Lower leg skin (tissue), 3 donors: ENCODE results near the gene ETFA.

Source experiments
- POLR2A ChIP-seq, 2 donors: fragments of 450-650 bp; IDR thresholded peaks; one replicate each; pipeline ENCODE4 v1.6.1; 2016 to 2017; ENCODE audit warnings: antibody characterized with exemption in 2 of 2, mild to moderate bottlenecking in 1 of 2, moderate library complexity in 1 of 2
- TF ChIP-seq, protein P1 (sequence below), 3 donors: fragments of 450-650 bp; IDR thresholded peaks; one replicate each; pipeline ENCODE4 v1.5.1; 2016; ENCODE audit warnings: antibody characterized with exemption in 3 of 3, mild to moderate bottlenecking in 3 of 3, moderate library complexity in 2 of 3

GRCh38 chr15:76325704-76326103 lies 14.4 kb upstream of the ETFA start:
- TF ChIP-seq, protein P1, sequence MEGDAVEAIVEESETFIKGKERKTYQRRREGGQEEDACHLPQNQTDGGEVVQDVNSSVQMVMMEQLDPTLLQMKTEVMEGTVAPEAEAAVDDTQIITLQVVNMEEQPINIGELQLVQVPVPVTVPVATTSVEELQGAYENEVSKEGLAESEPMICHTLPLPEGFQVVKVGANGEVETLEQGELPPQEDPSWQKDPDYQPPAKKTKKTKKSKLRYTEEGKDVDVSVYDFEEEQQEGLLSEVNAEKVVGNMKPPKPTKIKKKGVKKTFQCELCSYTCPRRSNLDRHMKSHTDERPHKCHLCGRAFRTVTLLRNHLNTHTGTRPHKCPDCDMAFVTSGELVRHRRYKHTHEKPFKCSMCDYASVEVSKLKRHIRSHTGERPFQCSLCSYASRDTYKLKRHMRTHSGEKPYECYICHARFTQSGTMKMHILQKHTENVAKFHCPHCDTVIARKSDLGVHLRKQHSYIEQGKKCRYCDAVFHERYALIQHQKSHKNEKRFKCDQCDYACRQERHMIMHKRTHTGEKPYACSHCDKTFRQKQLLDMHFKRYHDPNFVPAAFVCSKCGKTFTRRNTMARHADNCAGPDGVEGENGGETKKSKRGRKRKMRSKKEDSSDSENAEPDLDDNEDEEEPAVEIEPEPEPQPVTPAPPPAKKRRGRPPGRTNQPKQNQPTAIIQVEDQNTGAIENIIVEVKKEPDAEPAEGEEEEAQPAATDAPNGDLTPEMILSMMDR (IDR thresholded peaks at IDR 0.05) = no peak
- TF ChIP-seq POLR2A (IDR thresholded peaks at IDR 0.05) = no peak
